Renal pelvis (tissue), 4 donors: Measurements from ENCODE around the gene PIGX. TPM values are rescaled to one million over a fixed set of nuclear protein-coding genes. Genes with fewer than 3 reads are reported as not detected.
"Not testable (repeated sequence)": the region's sequence is repeated elsewhere in the genome, so short reads cannot be mapped to it uniquely, and the experiment has no call there.

Experiments
- DNase-seq: peaks from one replicate; pipeline ENCODE4 v3.0.0-alpha.2; 2013
- polyA plus RNA-seq, 3 donors: library from polyadenylated mRNA; unstranded; fragments of 120-200 nt; gene quantifications; one replicate each; pipeline ENCODE4 v1.2.1, GENCODE V29; 2013; ENCODE audit not compliant: insufficient read length in 3 of 3

PIGX gene
- polyA plus RNA-seq, 3 donors: 26.0 to 32.7 (median 31.0) TPM

DNA sequence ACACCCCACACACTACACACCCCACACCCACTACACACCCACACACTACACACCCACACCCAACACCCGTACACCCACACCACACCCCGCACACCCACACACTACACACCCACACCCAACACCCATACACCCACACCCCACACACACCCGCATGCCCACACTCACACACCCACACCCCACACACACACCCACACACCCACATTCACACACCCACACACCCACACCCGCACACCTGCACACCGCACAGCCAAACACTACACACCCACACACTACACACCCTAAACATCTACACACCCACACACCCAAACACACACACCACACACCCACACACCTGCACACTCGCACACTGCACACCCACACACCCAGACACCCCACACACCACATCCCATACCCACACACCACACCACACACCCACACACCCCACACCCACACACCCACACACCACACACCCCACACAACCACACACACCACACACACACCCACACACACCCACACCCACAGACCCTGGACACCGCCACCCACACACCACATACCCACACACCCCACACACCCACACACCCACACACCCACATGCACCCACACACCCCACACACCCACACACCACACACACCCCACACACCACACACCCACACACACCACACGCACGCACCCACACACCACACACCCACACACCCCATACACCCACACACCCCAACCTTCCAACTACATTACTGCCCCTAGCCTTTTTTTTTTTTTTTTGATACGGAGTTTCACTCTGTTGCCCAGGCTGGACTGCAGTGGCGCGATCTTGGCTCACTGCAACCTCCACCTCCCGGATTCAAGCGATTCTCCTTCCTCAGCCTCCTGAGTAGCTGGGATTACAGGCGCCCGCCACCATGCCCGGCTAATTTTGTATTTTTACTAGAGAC is 17.0 kb upstream of the PIGX start:
- DNase-seq: no peak

DNA sequence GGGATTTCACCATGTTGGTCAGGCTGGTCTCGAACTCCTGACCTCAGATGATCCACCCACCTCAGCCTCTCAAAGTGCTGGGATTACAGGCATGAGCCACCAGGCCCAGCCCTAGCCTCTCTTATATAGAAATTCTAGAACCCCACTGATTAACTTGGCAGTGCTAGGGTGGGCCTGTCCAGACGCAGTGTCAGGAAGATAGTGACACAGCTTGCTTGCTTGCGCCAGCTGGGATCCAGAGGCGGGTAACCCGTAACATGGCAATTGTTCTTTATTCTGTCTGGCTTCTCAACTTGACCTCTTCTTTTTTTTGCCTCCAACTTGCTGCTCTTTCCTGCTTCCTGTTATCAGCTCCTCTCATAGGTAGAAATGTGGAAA is 16.3 kb upstream of the PIGX start:
- no peak for DNase-seq

DNA sequence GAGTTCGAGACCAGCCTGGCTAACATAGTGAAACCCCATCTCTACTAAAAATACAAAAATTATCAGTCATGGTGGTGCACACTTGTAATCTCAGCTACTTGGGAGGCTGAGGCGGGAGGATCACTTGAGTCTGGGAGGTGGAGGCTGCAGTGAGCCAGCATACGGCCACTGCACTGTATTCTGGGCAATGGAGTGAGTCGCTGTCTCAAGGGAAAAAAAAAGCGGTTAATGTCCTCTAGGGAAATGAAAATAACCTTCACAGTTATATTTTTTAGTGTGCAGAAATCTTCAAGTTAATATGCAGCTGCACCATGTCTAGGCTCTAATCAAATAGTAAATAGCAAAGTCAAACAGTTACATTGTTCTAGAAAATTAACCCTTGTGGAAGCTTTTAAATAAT is 14.9 kb upstream of the PIGX start:
- DNase-seq: no peak

DNA sequence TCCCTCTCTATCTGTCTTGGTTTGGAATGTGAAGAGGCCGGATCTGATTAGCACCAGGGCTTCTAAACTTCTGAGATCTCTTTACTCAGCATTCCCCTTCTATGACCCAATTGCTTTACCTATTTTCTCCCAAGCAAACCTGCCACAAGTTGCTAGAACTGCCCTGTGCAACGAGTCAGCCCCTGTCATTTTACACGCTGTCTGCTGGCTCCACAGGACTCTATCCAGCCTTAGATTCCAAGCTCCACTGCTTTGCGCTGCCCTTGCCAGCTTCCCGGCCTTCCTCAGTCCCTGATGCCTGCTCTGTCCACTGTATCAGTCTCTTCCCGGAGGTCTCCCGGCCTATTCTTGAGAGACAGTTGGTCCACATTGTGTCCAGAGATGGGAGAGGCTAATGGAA is 12.4 kb upstream of the PIGX start:
- DNase-seq: no peak

DNA sequence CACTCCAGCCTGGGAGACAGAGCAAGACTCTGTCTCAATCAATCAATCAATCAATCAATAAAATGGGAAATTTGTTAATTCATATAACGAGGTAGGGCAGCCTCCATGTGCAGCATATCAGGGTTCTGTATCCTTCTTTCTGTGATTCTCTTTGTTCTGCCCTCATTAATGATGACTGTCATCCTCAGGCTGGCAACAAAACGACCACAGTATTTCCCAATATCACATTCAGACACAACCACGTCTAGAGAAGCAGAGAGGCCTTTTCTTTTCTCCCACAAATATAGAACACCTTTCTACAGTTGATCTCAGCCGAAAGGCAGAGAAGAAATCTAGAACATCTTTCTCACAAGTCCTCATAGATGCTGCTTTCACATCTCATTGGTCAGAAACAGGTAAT is 11.4 kb upstream of the PIGX start:
- no peak for DNase-seq

DNA sequence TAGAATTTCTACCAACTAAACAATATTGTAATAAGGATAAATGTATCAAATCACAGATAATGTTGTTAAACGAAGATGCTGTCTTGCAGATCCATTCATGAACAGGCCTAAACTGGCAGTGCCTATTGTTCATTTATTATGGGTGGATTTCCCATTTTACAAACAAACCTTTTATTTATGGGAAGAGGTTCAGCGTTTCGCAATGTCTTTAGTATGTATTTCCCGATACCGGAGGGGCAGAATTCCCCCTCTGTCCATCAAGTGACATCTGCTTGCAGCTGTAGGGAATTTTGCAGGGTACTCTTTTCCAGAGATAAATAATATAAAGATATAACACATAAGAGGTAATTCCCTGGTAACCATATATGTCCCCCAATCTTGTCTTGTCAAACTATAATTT is 5.8 kb upstream of the PIGX start:
- DNase-seq: no peak

DNA sequence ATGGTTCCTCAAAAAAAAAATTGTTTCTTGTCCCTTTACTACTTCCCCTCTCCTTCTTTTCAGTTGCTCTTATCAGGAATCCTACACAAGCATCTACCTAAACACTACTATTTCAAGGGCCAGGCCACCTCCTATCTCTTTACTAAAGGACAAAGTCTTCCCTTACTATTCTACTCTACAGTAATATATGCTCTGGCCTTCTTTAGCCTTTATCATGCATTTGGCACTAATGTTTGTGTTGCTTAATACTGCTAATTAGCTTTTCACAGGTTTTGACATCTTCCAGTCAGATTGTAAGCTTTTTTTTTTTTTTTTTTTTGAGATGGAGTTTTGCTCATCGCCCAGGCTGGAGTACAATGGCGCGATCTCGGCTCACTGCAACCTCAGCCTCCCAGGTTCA is 5.4 kb upstream of the PIGX start:
- no peak for DNase-seq

DNA sequence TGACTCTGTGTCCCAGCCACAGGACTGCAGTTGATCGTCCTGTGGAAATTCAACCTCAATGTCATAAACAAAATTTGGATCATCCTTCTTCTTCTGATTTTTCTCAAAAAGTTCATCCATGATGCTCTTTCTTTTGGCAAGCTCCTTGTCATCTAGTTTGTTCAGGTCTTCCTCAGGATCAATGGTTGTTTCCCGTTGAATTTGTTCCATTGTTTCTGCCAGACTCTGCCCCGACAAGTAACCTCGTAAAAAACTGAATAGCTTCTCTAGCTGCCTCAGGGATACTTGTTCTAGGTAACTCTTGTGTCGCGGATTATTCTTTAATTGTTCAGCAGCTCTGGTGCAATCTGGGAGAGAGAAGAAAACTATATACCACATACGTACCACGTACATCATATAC is 4.6 kb upstream of the PIGX start:
- DNase-seq: no peak

DNA sequence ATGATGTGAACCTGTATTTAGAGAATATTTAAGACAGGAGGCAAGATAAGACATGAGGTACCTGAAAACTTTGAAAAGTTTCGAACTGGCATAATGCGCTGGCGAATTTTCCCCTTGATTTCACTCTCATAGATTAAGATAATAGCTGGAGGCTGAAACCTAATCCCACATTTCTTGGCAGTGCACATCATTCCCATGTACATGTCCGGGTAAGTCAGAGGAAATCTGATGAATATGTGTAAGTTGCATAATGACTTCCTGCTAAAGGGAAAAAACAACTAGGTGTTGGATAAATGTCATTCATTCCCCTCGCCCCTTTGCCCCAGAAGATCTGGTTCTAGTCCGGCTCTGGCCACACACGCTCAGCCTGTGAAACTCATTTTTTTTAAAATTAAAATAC is 3.7 kb upstream of the PIGX start:
- DNase-seq: no peak

DNA sequence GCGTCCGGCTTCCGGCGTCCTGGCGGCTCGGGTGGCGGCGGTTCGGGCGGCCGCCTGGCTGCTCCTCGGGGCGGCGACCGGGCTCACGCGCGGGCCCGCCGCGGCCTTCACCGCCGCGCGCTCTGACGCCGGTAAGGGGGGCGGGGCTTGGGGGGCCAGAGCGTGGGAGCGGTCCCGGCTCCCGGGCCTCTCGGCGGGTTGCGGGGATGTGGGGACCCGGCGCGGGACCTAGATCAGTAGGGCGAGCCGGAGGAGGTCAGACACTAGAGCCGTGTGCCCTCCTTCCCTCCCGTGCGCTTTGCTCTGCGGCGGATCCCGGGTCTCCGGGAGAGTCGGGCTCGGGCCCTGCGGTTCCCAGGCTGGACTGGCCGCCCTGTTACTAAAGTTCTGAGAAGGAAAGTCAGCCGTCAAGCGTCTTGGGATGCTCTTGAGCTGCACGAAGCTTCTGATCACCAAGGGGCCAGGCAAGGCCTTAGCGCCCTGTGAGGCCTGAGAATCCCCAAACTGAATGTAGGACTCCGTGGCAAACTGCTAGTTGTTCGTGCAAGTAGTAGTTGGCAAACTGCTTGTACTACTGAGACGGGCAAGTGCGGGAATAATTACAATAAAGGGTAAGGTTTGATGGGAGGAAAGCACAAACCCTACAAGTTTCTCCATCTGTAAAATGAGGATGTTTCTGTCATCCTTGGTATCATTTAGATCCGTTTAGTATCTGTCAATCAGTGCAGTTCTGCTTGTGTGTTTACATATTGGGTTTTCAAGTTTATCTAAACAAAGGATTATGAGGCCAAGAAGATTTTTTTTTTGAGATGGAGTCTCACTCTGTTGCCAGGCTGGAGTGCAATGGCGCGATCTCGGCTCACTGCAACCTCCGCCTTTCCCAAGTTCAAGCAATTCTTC is 587 bp downstream of the PIGX start:
- DNase-seq: peak; percentile 69

DNA sequence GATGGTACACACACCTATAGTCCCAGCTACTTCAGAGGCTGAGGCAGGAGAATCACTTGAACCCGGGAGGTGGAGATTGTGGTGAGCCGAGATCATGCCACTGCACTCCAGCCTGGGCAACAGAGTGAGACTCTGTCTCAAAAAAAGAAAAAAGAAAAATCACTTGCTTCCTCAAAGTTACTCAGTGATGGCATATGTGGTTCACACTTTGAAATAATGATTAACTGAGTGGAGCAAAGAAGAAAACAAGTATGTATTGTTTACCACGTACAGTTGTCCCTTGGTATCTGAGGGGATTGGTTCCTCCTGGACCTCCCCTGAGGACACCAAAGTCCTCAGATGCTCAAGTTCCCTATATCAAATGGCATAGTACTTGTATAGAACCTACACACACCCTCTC is 5.0 kb downstream of the PIGX start:
- not testable (repeated sequence) for DNase-seq

DNA sequence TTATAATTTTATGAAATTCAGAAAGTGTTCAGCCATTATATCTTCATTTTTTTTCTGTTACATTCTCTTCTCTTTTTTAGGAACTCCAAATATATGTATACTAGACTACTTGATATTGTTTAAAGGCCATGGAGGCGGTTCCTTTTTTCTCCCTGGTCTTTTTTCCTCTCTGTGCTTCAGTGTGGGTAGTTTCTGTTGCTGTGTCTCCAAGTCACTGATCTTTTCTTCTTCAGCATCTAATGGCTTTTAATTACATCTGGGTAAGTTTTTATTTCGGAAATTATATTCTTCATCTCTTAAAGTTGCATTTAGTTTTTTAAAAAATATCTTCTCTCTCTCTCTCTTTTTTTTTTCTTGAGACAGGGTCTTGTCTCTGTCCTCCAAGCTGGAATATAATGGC is 8.9 kb downstream of the PIGX start:
- DNase-seq: no peak

DNA sequence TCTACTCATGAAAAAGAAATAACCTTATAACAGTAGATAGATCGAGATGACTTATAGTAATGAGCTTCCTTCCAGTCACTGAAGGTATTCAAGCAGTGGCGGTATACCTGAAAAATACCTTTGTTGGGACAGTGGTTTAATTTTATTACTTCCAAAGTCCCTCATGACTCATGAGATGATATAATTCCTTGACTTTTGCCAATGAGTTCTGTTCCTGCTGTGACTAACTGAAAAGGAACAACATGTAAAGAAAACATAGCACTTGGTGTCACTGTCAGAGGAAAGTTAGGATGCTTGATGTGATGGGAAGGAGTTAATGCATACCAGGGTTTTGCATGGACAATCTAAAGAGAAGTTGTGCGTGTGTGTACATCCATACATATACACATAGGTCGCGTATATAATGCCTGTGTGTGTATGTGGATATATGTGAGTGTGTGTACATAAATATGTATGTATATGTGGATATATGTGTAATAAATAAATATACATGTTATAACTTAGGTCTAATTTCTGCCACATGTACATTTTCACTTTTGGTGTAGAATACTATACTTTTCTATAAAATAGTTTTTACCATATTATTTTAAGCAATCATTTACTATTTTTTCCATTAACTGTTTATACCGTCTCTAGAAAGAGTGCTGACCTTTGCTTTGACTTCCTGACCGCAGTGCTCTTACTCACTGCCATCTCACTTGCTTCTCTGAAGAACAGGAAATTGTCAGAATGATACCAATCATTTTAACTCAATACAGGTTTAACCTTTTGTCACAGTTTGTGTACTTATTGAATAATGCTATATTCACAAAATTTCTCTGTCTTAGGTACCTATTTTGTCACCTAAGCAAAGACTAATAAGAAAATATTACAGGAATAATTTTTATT is 14.9 kb downstream of the PIGX start:
- DNase-seq: no peak

DNA sequence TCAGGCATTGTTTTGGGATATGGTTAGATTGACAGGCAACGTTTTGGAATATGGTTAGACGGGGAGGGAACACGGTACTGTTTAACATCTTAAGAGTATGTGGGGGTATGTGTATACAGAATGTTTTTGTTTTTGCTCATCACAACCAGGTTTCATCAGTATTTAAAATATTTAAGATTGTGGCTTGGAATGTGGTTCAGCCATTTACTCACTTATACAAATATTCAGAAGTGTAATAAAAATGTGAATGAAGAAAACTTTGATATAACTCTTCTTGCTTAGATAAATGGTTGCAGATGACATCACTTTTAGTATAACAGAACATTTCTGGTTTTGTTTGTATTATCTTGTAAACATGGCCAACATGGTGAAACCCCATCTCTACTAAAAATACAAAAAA is 23.6 kb downstream of the PIGX start:
- no peak for DNase-seq

DNA sequence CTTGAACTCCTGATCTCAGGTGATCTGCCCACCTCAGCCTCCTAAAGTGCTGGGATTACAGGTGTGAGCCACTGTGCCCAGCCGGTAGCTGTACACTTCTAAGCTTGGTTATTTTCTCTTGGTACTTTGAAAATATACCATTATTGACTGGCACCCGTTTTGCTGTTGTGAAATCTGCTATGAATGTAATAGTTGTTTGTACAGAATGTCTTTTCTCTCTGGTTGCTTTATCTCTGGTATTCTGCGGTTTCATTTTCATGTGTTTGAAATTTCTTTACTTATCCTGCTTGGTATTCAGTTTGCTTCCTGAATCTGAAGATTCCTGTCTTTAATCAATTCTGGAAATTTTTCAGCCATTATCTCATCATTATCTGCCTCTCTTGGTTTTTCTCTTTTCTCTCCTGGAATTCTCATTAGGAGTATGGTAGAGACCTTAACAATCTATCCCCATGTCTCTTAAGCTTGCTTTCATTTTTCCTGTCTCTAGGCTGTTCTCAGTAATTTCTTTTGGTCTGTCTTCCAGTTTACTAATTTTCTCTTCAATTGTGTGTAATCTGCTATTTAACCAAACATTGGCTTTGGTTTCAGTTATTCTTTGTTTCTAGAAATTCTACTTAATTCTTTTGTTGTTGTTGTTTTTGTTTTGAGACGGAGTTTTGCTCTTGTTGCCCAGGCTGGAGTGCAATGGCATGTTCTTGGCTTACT is 24.6 kb downstream of the PIGX start:
- DNase-seq: no peak

DNA sequence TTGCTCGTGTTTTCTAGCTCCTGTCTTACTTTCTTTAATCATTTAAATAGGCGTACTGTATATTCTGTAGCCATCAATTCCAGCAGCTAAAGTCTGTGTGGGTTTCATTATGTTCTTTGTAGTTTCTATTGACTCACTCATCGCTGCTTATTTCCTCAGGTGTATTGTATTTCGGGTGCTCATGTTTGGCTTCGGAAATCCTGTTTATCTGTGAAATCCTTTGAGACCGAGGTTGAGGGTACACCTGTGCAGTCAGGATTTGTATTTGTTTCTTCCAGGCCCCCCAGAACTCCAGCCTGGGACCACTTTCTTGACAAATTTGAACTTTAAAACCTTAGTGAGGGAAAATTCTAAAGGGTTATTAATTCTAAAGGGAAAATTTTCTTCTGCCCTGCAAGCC is 25.5 kb downstream of the PIGX start:
- no peak for DNase-seq

DNA sequence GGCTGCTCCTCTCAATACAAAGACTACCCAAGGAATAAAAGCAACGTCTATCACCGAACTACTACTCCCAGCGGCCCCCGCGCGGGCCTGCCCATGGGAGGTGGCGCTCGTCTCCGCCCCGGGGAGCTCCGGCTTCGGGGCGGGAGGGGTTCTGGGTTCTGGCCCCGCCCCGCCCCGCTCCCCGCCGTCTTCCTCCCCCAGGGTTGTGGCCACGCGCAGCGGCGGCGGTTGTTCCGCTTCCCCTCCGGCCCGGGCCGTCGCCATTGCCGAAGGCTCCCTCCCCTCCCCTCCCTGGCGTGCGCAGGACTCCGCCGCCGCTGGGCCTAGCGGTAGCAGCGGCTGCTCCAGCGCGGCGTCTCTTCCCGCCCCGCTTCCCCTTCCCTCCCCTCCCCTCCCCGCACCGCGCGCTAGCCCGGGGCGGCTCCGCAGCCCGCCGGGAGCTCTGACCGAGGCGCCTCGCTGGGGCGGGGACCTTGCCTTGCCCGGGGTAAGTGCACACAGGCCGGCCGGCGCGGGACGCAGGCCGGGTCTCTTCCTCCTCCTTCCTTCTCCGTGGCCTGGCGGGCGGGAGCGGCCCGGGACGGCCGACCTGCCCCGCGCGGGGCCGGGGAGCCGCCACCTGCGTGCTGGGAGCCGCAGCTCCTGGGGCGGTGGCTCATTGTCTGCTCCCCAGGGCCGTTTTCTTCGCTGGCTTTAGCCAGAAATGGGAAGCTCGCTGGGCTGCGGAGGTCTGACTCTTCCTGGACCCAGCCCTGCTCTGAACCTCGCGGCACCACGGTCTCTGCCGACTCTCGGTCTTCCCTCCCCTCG is 27.7 kb downstream of the PIGX start, which contains the start of gene PAK2:
PAK2 (plus strand) TSS at position 187 of the 810 bp plus-strand sequence. CDS start 42,790 bp downstream, outside the sequence.
- DNase-seq: peak; percentile 88

DNA sequence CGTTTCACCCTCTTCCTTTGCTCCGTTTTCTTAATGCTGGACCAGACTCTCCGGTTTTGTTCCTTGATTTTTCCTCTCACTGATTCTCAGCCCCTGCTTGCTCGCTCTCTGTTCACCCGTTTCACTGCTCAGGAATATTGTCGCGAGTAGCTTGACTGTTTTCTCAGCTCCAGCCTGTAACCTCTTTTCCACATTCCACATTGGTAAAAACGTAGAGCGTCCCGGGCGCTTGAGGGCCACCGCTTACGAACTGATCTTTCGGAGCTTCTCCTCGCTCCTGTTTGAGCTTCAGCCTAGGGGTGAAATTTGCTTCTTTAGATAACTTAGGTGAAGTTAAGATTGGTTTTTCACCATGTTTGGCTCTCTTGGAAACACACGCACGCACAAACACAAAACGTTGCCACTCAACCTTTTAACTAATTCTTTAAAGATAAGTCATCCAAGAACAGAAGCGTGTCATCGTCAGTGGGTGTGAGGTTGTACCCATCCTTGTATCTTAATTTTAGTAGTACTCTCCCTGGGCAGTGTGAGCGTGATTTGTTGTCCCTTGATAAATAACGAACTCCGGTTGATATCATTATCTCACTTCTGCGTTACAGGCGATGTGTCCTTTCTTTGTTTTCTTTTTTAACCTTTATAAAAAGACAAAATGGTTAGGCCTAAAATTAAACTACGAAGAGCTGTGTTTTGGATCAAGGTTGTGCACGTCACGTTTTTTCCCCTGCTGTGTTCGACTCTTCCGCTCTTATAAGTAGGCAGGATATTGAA is 28.5 kb downstream of the PIGX start:
- peak; percentile 57 for DNase-seq

DNA sequence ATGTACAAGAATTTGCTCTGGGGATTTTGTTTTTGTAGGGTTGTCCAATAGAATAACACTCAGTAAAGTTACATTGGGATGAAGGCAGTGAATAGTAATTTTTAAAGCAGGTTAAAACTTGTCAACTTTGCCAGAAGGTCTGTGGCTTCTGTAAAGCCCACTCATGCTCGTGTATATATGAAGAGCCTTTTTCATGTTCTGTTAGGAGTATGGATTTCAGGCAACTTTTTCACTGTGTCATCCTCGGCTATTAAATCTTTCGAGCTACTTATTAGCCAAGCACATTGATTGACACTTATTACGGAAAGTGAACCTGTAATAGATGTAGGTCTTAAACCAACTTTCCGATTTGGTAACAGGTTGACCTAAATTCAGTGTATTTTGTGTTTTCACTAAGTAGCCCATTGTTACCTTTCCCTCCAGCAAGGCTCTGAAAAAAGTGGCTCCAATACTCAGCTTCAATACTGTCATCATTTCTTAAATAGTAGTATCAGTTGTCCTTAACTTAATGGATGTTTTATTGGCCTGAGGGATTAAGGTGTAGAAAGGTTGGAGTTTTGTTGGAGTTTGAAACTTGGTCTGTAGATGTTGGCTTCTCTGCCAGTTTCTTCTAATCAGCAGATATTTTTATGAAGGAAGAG is 29.2 kb downstream of the PIGX start:
- no peak for DNase-seq
